Jurkat, Clone E6-1 (cell line): ENCODE results near the gene TRPT1.

ENCODE experiments used
- DNase-seq: peaks from one replicate; pipeline ENCODE4 v3.0.0-alpha.2; 2011; ENCODE audit warnings: low read depth, low spot score
- H3K4me3 ChIP-seq: 2 replicates; pipeline ENCODE4 v1.5.1; 2011; ENCODE audit warnings: mild to moderate bottlenecking, low read length, control low read depth, moderate library complexity

TRPT1 gene

GRCh38 chr11:64192434-64192833 lies 33.6 kb downstream of the TRPT1 start:
- DNase-seq: no peak
- H3K4me3 ChIP-seq: no peak overlapping the region

GRCh38 chr11:64186492-64187165 lies 39.4 kb downstream of the TRPT1 start:
- no peak for DNase-seq

GRCh38 chr11:64185693-64186491 lies 40.1 kb downstream of the TRPT1 start, which contains the start of gene STIP1:
Gene STIP1, plus strand, starts transcription at chr11:64186171. Its CDS starts 91 bp downstream, at chr11:64186262.
- H3K4me3 ChIP-seq: peak within 1 kb of the TSS; percentile 87
- DNase-seq: peak; percentile 100

More at GRCh38 chr11:64186492-64187165, 39.4 kb downstream of the TRPT1 start:
- no peak overlapping the region for H3K4me3 ChIP-seq

GRCh38 chr11:64185175-64185692 lies 40.8 kb downstream of the TRPT1 start:
- no peak for DNase-seq
- H3K4me3 ChIP-seq: peak overlapping the region; percentile 87

- no peak overlapping the region for H3K4me3 ChIP-seq
- no peak for DNase-seq
Measured at GRCh38 chr11:64183890-64184289, 42.1 kb downstream of the TRPT1 start.

GRCh38 chr11:64181506-64182411 lies 44.2 kb downstream of the TRPT1 start:
- no peak for DNase-seq
- H3K4me3 ChIP-seq: no peak overlapping the region

GRCh38 chr11:64180891-64181290 lies 45.1 kb downstream of the TRPT1 start:
- no peak overlapping the region for H3K4me3 ChIP-seq
- DNase-seq: no peak

GRCh38 chr11:64178951-64179639 lies 46.9 kb downstream of the TRPT1 start:
- no peak for DNase-seq
- H3K4me3 ChIP-seq: no peak overlapping the region

GRCh38 chr11:64178203-64178602 lies 47.8 kb downstream of the TRPT1 start:
- no peak for DNase-seq
- no peak overlapping the region for H3K4me3 ChIP-seq

GRCh38 chr11:64176751-64177150 lies 49.2 kb downstream of the TRPT1 start:
- H3K4me3 ChIP-seq: no peak overlapping the region
- DNase-seq: peak; percentile 74
